Right atrium auricular region (tissue), 2 donors: ENCODE results near the gene TMEM260. TPM values are rescaled to one million over a fixed set of nuclear protein-coding genes. Genes with fewer than 3 reads are reported as not detected.

ENCODE experiments used
- DNase-seq: peaks from one replicate; pipeline ENCODE4 v3.0.0-alpha.2; 2019; ENCODE audit warnings: low spot score
- H3K27ac ChIP-seq, 2 donors: fragments of 200-600 bp; sonication (generic); 1 replicate in 1 of 2; 2 replicates in 1 of 2; pipeline ENCODE4 v1.5.1; 2016 to 2019
- H3K27me3 ChIP-seq, 2 donors: fragments of 200-600 bp; sonication (generic); one replicate each; pipeline versions ENCODE4 v1.5.1 to v1.6.0; 2017 to 2019
- H3K36me3 ChIP-seq: fragments of 200-600 bp; sonication (generic); one replicate; pipeline ENCODE4 v1.5.1; 2016
- H3K4me1 ChIP-seq, 2 donors: fragments of 200-600 bp; sonication (generic); one replicate each; pipeline versions ENCODE4 v1.5.1 to v1.6.0; 2017 to 2019
- H3K4me3 ChIP-seq, 2 donors: fragments of 200-600 bp; sonication (generic); 1 replicate in 1 of 2; 2 replicates in 1 of 2; pipeline ENCODE4 v1.5.1; 2017 to 2019; ENCODE audit warnings: mild to moderate bottlenecking in 1 of 2, moderate library complexity in 1 of 2
- H3K9me3 ChIP-seq, 2 donors: fragments of 200-600 bp; sonication (generic); one replicate each; pipeline ENCODE4 v1.5.1; 2019
- CTCF ChIP-seq, 2 donors: fragments of 200-600 bp; sonication (generic); IDR thresholded peaks; one replicate each; pipeline ENCODE4 v1.5.1; 2019; ENCODE audit warnings: antibody characterized with exemption in 2 of 2
- total RNA-seq, 2 donors: library from RNA; depleted of rRNA; stranded (reverse); fragments of >200 nt; gene quantifications; one replicate each; pipeline ENCODE4 v1.1.0, GENCODE V29; 2016

TMEM260 gene
- total RNA-seq, 2 donors from 2014 or later = 5.5 to 7.0 TPM

GRCh38 chr14:56549721-56550120 lies 29.9 kb upstream of the TMEM260 start:
- Histone ChIP-seq H3K4me1 (no peaks in the 10 kb centered on the region), H3K36me3 (no peaks in the 10 kb centered on the region), H3K27me3 (no peaks in the 10 kb centered on the region), H3K9me3 (no peaks in the 10 kb centered on the region), H3K27ac (no peak overlapping the region), H3K4me3 (no peak overlapping the region)
- DNase-seq = no peak
- no peak for TF ChIP-seq CTCF (IDR thresholded peaks at IDR 0.05)

- Histone ChIP-seq H3K9me3 (no peaks in the 10 kb centered on the region), H3K27ac (no peak overlapping the region), H3K4me1 (no peaks in the 10 kb centered on the region), H3K36me3 (no peaks in the 10 kb centered on the region), H3K4me3 (no peak overlapping the region), H3K27me3 (no peaks in the 10 kb centered on the region)
- no peak for DNase-seq
- no peak for TF ChIP-seq CTCF (IDR thresholded peaks at IDR 0.05)
These were observed 27.0 kb upstream of the TMEM260 start for GRCh38 chr14:56552615-56553014.

- no peak overlapping the region for H3K4me3 ChIP-seq
- no peak overlapping the region for H3K27ac ChIP-seq
- H3K36me3 ChIP-seq = no peaks in the 10 kb centered on the region
- H3K9me3 ChIP-seq = no peaks in the 10 kb centered on the region
- no peaks in the 10 kb centered on the region for H3K4me1 ChIP-seq
- no peaks in the 10 kb centered on the region for H3K27me3 ChIP-seq
- no peak for DNase-seq
- no peak for TF ChIP-seq CTCF (IDR thresholded peaks at IDR 0.05)
These were observed 25.3 kb upstream of the TMEM260 start for GRCh38 chr14:56554301-56554700.

- Histone ChIP-seq H3K36me3 (no peaks in the 10 kb centered on the region), H3K27ac (no peak overlapping the region), H3K4me3 (no peak overlapping the region), H3K4me1 (no peaks in the 10 kb centered on the region), H3K27me3 (no peaks in the 10 kb centered on the region), H3K9me3 (no peaks in the 10 kb centered on the region)
- no peak for DNase-seq
- peak in 1 of 2 donors; percentile 54 for TF ChIP-seq CTCF (IDR thresholded peaks at IDR 0.05)
These were observed 23.6 kb upstream of the TMEM260 start for GRCh38 chr14:56555921-56556570.

- no peak for DNase-seq
- no peak for TF ChIP-seq CTCF (IDR thresholded peaks at IDR 0.05)
- Histone ChIP-seq H3K9me3 (no peaks in the 10 kb centered on the region), H3K27me3 (no peaks in the 10 kb centered on the region), H3K36me3 (no peaks in the 10 kb centered on the region), H3K27ac (no peak overlapping the region), H3K4me3 (no peak overlapping the region), H3K4me1 (no peaks in the 10 kb centered on the region)
These were observed 20.4 kb upstream of the TMEM260 start for GRCh38 chr14:56559182-56559581.

- no peaks in the 10 kb centered on the region for H3K9me3 ChIP-seq
These were observed 18.0 kb upstream of the TMEM260 start for GRCh38 chr14:56561606-56562005.

More at GRCh38 chr14:56561606-56562005, 18.0 kb upstream of the TMEM260 start:
- H3K4me3 ChIP-seq = no peak overlapping the region
- H3K36me3 ChIP-seq = no peaks in the 10 kb centered on the region
- H3K27me3 ChIP-seq = no peaks in the 10 kb centered on the region
- no peak overlapping the region for H3K27ac ChIP-seq
- DNase-seq = no peak
- TF ChIP-seq CTCF (IDR thresholded peaks at IDR 0.05) = no peak
- no peaks in the 10 kb centered on the region for H3K4me1 ChIP-seq
